SK-N-SH (cell line): ENCODE measurements around the gene MEIS2. TPM values are rescaled to one million over a fixed set of nuclear protein-coding genes. Genes with fewer than 3 reads are reported as not detected.

Experiments used
- CTCF ChIA-PET: fragments of 300-600, 350-600 bp; formaldehyde crosslinking; extraction: SDS; loops from one replicate; lab custom pipeline; 2021; lab: Yijun Ruan, JAX
- POLR2A ChIA-PET: fragments of 350-600 bp; sonication (Branson Sonifier 250); formaldehyde crosslinking; extraction: SDS; loops from one replicate; lab custom pipeline; 2020; ENCODE audit warnings: antibody characterized with exemption, inconsistent platforms; lab: Yijun Ruan, JAX
- DNase-seq: peaks from one replicate; pipeline ENCODE4 v3.0.0; 2012
- H2AFZ ChIP-seq: fragments of 200-600 bp; sonication (generic); 2 replicates; pipeline ENCODE4 v1.8.1; 2016; ENCODE audit warnings: antibody characterized with exemption, mild to moderate bottlenecking, low read depth
- H3F3A ChIP-seq: fragments of 200-600 bp; sonication (generic); replicated peaks from 2 replicates; pipeline ENCODE3; 2016; ENCODE audit warnings: antibody characterized with exemption, mild to moderate bottlenecking; ENCODE audit not compliant: insufficient read depth
- H3K27ac ChIP-seq, 2 experiments: fragments of 200-500 bp in 1 of 2; fragments of 200-600 bp in 1 of 2; sonication (Bioruptor generic) in 1 of 2; sonication (generic), shearing (Covaris generic) in 1 of 2; 2 replicates each; pipeline versions ENCODE4 v1.5.1 to v1.6.1; 2014 to 2016; ENCODE audit warnings: low read depth in 2 of 2, inconsistent platforms in 1 of 2, low read length in 1 of 2, mild to moderate bottlenecking in 1 of 2, mixed read lengths in 1 of 2
- H3K27me3 ChIP-seq: fragments of 200-600 bp; sonication (generic), shearing (Covaris generic); 2 replicates; pipeline ENCODE4 v1.6.1; 2016; ENCODE audit warnings: mixed run types; ENCODE audit not compliant: insufficient read depth
- H3K36me3 ChIP-seq, 2 experiments: fragments of 200-500 bp in 1 of 2; fragments of 200-600 bp in 1 of 2; sonication (Bioruptor generic) in 1 of 2; sonication (generic) in 1 of 2; replicated peaks in 1 of 2; 2 replicates each; pipeline versions ENCODE3 to v1.5.1; 2014 to 2016; ENCODE audit warnings: low read length in 1 of 2, mild to moderate bottlenecking in 1 of 2; ENCODE audit not compliant: insufficient read depth in 2 of 2, control insufficient read depth in 1 of 2
- H3K4me1 ChIP-seq, 2 experiments: fragments of 200-500 bp in 1 of 2; fragments of 200-600 bp in 1 of 2; sonication (Bioruptor generic) in 1 of 2; sonication (generic), shearing (Covaris generic) in 1 of 2; 2 replicates each; pipeline versions ENCODE4 v1.5.1 to v1.6.1; 2014 to 2016; ENCODE audit warnings: low read depth in 1 of 2, low read length in 1 of 2, mixed run types in 1 of 2; ENCODE audit not compliant: insufficient read depth in 2 of 2, control insufficient read depth in 1 of 2
- H3K4me2 ChIP-seq: fragments of 200-600 bp; sonication (generic), shearing (Covaris generic); 2 replicates; pipeline ENCODE4 v1.6.1; 2017; ENCODE audit warnings: mixed run types
- H3K4me3 ChIP-seq, 2 experiments: fragments of 200-500 bp in 1 of 2; fragments of 200-600 bp in 1 of 2; sonication (Bioruptor generic) in 1 of 2; sonication (generic), shearing (Covaris generic) in 1 of 2; 2 replicates each; pipeline versions ENCODE4 v1.5.1 to v1.8.1; 2014 to 2016; ENCODE audit warnings: low read depth in 2 of 2, inconsistent platforms in 1 of 2, low read length in 1 of 2, mild to moderate bottlenecking in 1 of 2, mixed read lengths in 1 of 2, moderate library complexity in 1 of 2
- H3K79me2 ChIP-seq: fragments of 200-600 bp; sonication (generic); 2 replicates; pipeline ENCODE4 v1.8.1; 2017; ENCODE audit warnings: mild to moderate bottlenecking; ENCODE audit not compliant: insufficient read depth
- H3K9ac ChIP-seq: fragments of 200-600 bp; sonication (generic); 2 replicates; pipeline ENCODE4 v1.6.1; 2017; ENCODE audit warnings: mixed run types
- H3K9me2 ChIP-seq: fragments of 200-600 bp; sonication (generic); 2 replicates; pipeline ENCODE4 v1.6.1; 2017; ENCODE audit warnings: mixed run types
- H3K9me3 ChIP-seq: fragments of 200-600 bp; sonication (generic); 2 replicates; pipeline ENCODE4 v1.6.1; 2017; ENCODE audit warnings: mixed run types, mild to moderate bottlenecking, moderate library complexity
- H4K20me1 ChIP-seq: fragments of 200-600 bp; sonication (generic); 2 replicates; pipeline ENCODE4 v1.6.1; 2017; ENCODE audit warnings: mild to moderate bottlenecking, mixed run types; ENCODE audit not compliant: insufficient read depth
- CHD2 ChIP-seq: fragments of 150-350 bp; IDR thresholded peaks from 2 replicates; pipeline ENCODE4 v1.6.1; 2018; ENCODE audit warnings: low read length; ENCODE audit not compliant: partially characterized antibody
- GATA2 ChIP-seq: sonication (generic); formaldehyde crosslinking; IDR thresholded peaks from 2 replicates; pipeline ENCODE4 v1.5.0; 2020; ENCODE audit warnings: mild to moderate bottlenecking, missing genetic modification reagents
- MXI1 ChIP-seq: IDR thresholded peaks from 2 replicates; pipeline ENCODE4 v1.6.1; 2012; ENCODE audit warnings: mild to moderate bottlenecking, low read depth, low read length, improper control_type of control experiment
- SIN3A ChIP-seq: IDR thresholded peaks from 2 replicates; pipeline ENCODE4 v1.6.1; 2012; ENCODE audit warnings: low read depth, mild to moderate bottlenecking, low read length, moderate library complexity, borderline replicate concordance
- USF1 ChIP-seq: IDR thresholded peaks from 2 replicates; pipeline ENCODE4 v1.4.0; 2012; ENCODE audit warnings: low read depth, borderline replicate concordance
- WGBS: methylation state at CpG from one replicate; pipeline ENCODE4 v1.1.6; 2017; ENCODE audit warnings: low lambda C conversion rate; 5-methylcytosine and 5-hydroxymethylcytosine counted together
- polyA plus RNA-seq, 3 experiments: library from polyadenylated mRNA; depleted of rRNA; stranded (reverse); fragments of >200 nt; gene quantifications; 2 replicates each; pipeline ENCODE4 v1.2.3, GENCODE V29; 2012

The MEIS2 gene
- polyA plus RNA-seq, 1 of the 3 experiments (the other 2 are of a cell fraction), result 146 TPM

DNA sequence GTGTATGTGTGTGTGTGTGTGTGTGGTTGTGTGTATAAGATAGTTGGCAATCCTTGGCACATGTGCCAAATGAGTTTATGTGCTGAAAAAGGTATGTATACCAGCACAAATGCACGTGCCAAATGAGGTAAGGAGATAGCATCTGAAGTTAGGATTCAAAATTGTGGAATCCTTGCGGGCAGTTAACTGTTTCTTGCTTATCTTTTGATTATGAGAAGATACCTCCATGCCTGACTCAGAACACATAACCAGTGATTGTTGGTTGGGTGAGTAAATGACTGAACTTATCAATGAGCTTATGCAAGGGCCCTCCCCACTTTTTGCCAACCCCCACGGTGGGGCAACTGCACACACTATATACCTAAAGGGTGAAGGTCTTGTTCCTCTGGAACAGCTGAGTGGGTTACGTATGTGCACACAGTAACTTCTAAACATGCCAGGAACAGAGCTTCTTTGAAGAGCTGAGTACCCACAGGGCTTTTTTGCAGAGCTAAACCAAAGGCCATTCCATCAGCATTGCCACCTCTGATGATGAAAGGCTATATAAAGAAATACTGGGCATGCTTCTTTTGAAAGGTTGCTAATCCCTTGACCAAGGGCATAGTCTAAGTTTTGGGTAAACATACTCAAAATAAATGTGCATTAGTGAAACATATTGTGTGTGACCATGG, 60.1 kb downstream of the MEIS2 start:
- H3K27ac ChIP-seq, result peak overlapping the region in 1 of 2 experiments; percentile 43; a peak in 1 of 4 replicates
- no peak overlapping the region for H2AFZ ChIP-seq
- H3K79me2 ChIP-seq, result peaks cover 95% of the 10 kb centered on the region
- H4K20me1 ChIP-seq, result peaks cover 58% of the 10 kb centered on the region; the same call in 1 of the 2 replicates
- no peaks in the 10 kb centered on the region for H3K27me3 ChIP-seq
- TF ChIP-seq SIN3A (no peak), GATA2 (CRISPR knock-in tag) (peak; percentile 66), MXI1 (no peak)
- H3K9ac ChIP-seq, result no peak overlapping the region
- peaks cover 85 to 93% of the 10 kb centered on the region in 2 experiments for H3K36me3 ChIP-seq
- no peak for DNase-seq
- H3K9me3 ChIP-seq, result no peaks in the 10 kb centered on the region
- POLR2A ChIA-PET, result interaction anchor here (0.7 kb wide), 1 partner anchor 12 kb away, joined by 3 read pairs; no protein-coding TSS in a partner anchor
- CTCF ChIA-PET, result interaction anchor here (0.8 to 1.9 kb wide), 3 partner anchors 11 to 840 kb away, joined by 4 read pairs; no protein-coding TSS in a partner anchor
- peaks cover 10% of the 10 kb centered on the region for H3F3A ChIP-seq
- no peak overlapping the region for H3K4me2 ChIP-seq
- no peak overlapping the region for H3K4me3 ChIP-seq
- no peaks in the 10 kb centered on the region for H3K9me2 ChIP-seq
- 38% methylated on average over 3 of the region's 4 CpGs for WGBS
- peaks cover 0 to 50% of the 10 kb centered on the region in 2 experiments; a peak in 2 of 4 replicates for H3K4me1 ChIP-seq

GRCh38 chr15:37038716-37039106, 61.6 kb downstream of the MEIS2 start:
- no peak overlapping the region for H3K4me3 ChIP-seq
- H3K27me3 ChIP-seq, result no peaks in the 10 kb centered on the region
- H3K9me3 ChIP-seq, result no peaks in the 10 kb centered on the region
- H3K36me3 ChIP-seq, result peaks cover 74 to 94% of the 10 kb centered on the region in 2 experiments
- CTCF ChIA-PET, result interaction anchor here (1.9 kb wide), 1 partner anchor 10 kb away, joined by 4 read pairs; no protein-coding TSS in a partner anchor
- no peak overlapping the region for H2AFZ ChIP-seq
- H3K4me2 ChIP-seq, result no peak overlapping the region
- H3K27ac ChIP-seq, result peak overlapping the region in 1 of 2 experiments; percentile 62; a peak in 2 of 4 replicates
- DNase-seq, result peak; percentile 27
- no peak overlapping the region for H3K9ac ChIP-seq
- POLR2A ChIA-PET, result no interaction called here
- peaks cover 57% of the 10 kb centered on the region; the same call in 1 of the 2 replicates for H4K20me1 ChIP-seq
- 89% methylated on average over 7 of the region's 7 CpGs for WGBS
- H3K4me1 ChIP-seq, result peaks cover 0 to 59% of the 10 kb centered on the region in 2 experiments; a peak in 2 of 4 replicates
- no peaks in the 10 kb centered on the region for H3K9me2 ChIP-seq
- TF ChIP-seq CHD2 (peak; percentile 16), MXI1 (peak; percentile 41; the same call in 1 of the 2 replicates), USF1 (no peak)
- TF ChIP-seq, all 33 proteins: peak for 2
- Histone ChIP-seq H3F3A (peaks cover 12% of the 10 kb centered on the region), H3K79me2 (peaks cover 86% of the 10 kb centered on the region)
